Thyroid gland (tissue), 4 donors: ENCODE measurements around the gene WNT9A.
"Not testable (repeated sequence)": the region's sequence is repeated elsewhere in the genome, so short reads cannot be mapped to it uniquely, and the experiment has no call there.

Experiments
- CTCF ChIP-seq, 6 experiments: fragments of 200-600 bp in 3 of 6; fragments of 450-650 bp in 3 of 6; sonication (generic) in 3 of 6; IDR thresholded peaks; one replicate each; pipeline ENCODE4 v1.5.1; 2016 to 2019; ENCODE audit warnings: antibody characterized with exemption in 6 of 6, mild to moderate bottlenecking in 2 of 6, inconsistent platforms in 1 of 6, moderate library complexity in 1 of 6
- POLR2A ChIP-seq, 2 donors: fragments of 450-650 bp; IDR thresholded peaks; one replicate each; pipeline ENCODE4 v1.6.1; 2017; ENCODE audit warnings: antibody characterized with exemption in 2 of 2, mild to moderate bottlenecking in 2 of 2, moderate library complexity in 1 of 2

- TF ChIP-seq CTCF, POLR2A (IDR thresholded peaks at IDR 0.05): not testable (repeated sequence)
These were observed 25.2 kb upstream of the WNT9A start for GRCh38 chr1:227972843-227973374.
